H9 (cell line): Measurements from ENCODE around the gene RSPRY1. TPM values are rescaled to one million over a fixed set of nuclear protein-coding genes. Genes with fewer than 3 reads are reported as not detected.

ENCODE experiments used
- DNase-seq: peaks from one replicate; pipeline ENCODE4 v3.0.0-alpha.2; 2017
- H2AFZ ChIP-seq: one replicate; pipeline ENCODE4 v1.6.1; 2013; ENCODE audit warnings: mild to moderate bottlenecking, low read length, control low read depth, moderate library complexity
- H2AK5ac ChIP-seq: 2 replicates; pipeline ENCODE4 v1.6.1; 2013; ENCODE audit warnings: low read length, control low read depth, mixed read lengths; ENCODE audit not compliant: insufficient read length
- H2BK120ac ChIP-seq: one replicate; pipeline ENCODE4 v1.6.1; 2013; ENCODE audit warnings: low read depth, mild to moderate bottlenecking, low read length, control low read depth, inconsistent platforms; ENCODE audit not compliant: poor library complexity, severe bottlenecking
- H2BK12ac ChIP-seq: 2 replicates; pipeline ENCODE4 v1.6.1; 2013; ENCODE audit warnings: low read length, control low read depth, mixed read lengths, low read depth; ENCODE audit not compliant: insufficient read length
- H2BK15ac ChIP-seq: 2 replicates; pipeline ENCODE4 v1.6.1; 2013; ENCODE audit warnings: low read depth, low read length, control low read depth
- H2BK20ac ChIP-seq: one replicate; pipeline ENCODE4 v1.6.1; 2013; ENCODE audit warnings: low read depth, mild to moderate bottlenecking, low read length, control low read depth, inconsistent platforms; ENCODE audit not compliant: poor library complexity, severe bottlenecking
- H2BK5ac ChIP-seq: 2 replicates; pipeline ENCODE4 v1.6.1; 2013; ENCODE audit warnings: low read length, control low read depth, mixed read lengths; ENCODE audit not compliant: insufficient read length
- H3K14ac ChIP-seq: 2 replicates; pipeline ENCODE4 v1.6.1; 2013; ENCODE audit warnings: low read length, control low read depth; ENCODE audit not compliant: insufficient read depth
- H3K18ac ChIP-seq: 2 replicates; pipeline ENCODE4 v1.6.1; 2013; ENCODE audit warnings: low read depth, mild to moderate bottlenecking, mixed read lengths, low read length, control low read depth; ENCODE audit not compliant: insufficient read length
- H3K23ac ChIP-seq: 2 replicates; pipeline ENCODE4 v1.6.1; 2013; ENCODE audit warnings: low read length, control low read depth, mixed read lengths, low read depth; ENCODE audit not compliant: insufficient read length
- H3K23me2 ChIP-seq: 2 replicates; pipeline ENCODE4 v1.6.1; 2013; ENCODE audit warnings: low read depth, mild to moderate bottlenecking, mixed read lengths, low read length, control low read depth; ENCODE audit not compliant: insufficient read length, poor library complexity, severe bottlenecking
- H3K27ac ChIP-seq: 2 replicates; pipeline ENCODE4 v1.5.1; 2013; ENCODE audit warnings: low read length, control low read depth, mixed read lengths, low read depth; ENCODE audit not compliant: insufficient read length
- H3K27me3 ChIP-seq: 2 replicates; pipeline ENCODE4 v1.6.1; 2013; ENCODE audit warnings: low read length, control low read depth, inconsistent platforms; ENCODE audit not compliant: insufficient read depth
- H3K4ac ChIP-seq: 2 replicates; pipeline ENCODE4 v1.6.1; 2013; ENCODE audit warnings: low read depth, mild to moderate bottlenecking, control low read depth, inconsistent platforms, low read length, moderate library complexity
- H3K4me1 ChIP-seq: 2 replicates; pipeline ENCODE4 v1.6.1; 2013; ENCODE audit warnings: low read length, control low read depth, inconsistent platforms; ENCODE audit not compliant: insufficient read depth
- H3K4me2 ChIP-seq: 2 replicates; pipeline ENCODE4 v1.6.1; 2013; ENCODE audit warnings: low read length, control low read depth, mixed read lengths; ENCODE audit not compliant: insufficient read length, insufficient read depth
- H3K56ac ChIP-seq: 2 replicates; pipeline ENCODE4 v1.6.1; 2013; ENCODE audit warnings: low read depth, mild to moderate bottlenecking, mixed read lengths, low read length, control low read depth; ENCODE audit not compliant: insufficient read length
- H3K79me1 ChIP-seq: 2 replicates; pipeline ENCODE4 v1.6.1; 2013; ENCODE audit warnings: low read depth, mild to moderate bottlenecking, moderate library complexity, low read length, control low read depth, inconsistent platforms; ENCODE audit not compliant: insufficient read depth, poor library complexity, severe bottlenecking
- H3K79me2 ChIP-seq: 2 replicates; pipeline ENCODE4 v1.6.1; 2013; ENCODE audit warnings: low read length, control low read depth, inconsistent platforms; ENCODE audit not compliant: insufficient read depth
- H3K9ac ChIP-seq: 2 replicates; pipeline ENCODE4 v1.6.1; 2013; ENCODE audit warnings: low read length, control low read depth, mixed read lengths; ENCODE audit not compliant: insufficient read length; ENCODE audit errors: extremely low read depth
- H3K9me3 ChIP-seq: one replicate; pipeline ENCODE4 v1.6.1; 2013; ENCODE audit warnings: low read depth, low read length, inconsistent platforms; ENCODE audit not compliant: control insufficient read depth
- H3T11ph ChIP-seq: one replicate; pipeline ENCODE4 v1.6.1; 2013; ENCODE audit warnings: mild to moderate bottlenecking, low read length, control low read depth, inconsistent platforms
- H4K20me1 ChIP-seq: one replicate; pipeline ENCODE4 v1.6.1; 2013; ENCODE audit not compliant: control insufficient read depth, insufficient read length, insufficient read depth
- H4K5ac ChIP-seq: 2 replicates; pipeline ENCODE4 v1.6.1; 2013; ENCODE audit warnings: low read depth, mild to moderate bottlenecking, mixed read lengths, low read length, control low read depth; ENCODE audit not compliant: insufficient read length
- H4K8ac ChIP-seq: replicated peaks from 2 replicates; pipeline ENCODE4 v1.6.1; 2013; ENCODE audit warnings: low read length, control low read depth, mixed read lengths, low read depth; ENCODE audit not compliant: insufficient read length
- H4K91ac ChIP-seq: 2 replicates; pipeline ENCODE4 v1.6.1; 2013; ENCODE audit warnings: low read depth, mild to moderate bottlenecking, moderate library complexity, mixed read lengths, low read length, control low read depth; ENCODE audit not compliant: insufficient read length
- H3K27ac Mint-ChIP-seq, 3 experiments: 2 replicates in 2 of 3; 3 replicates in 1 of 3; pipeline ENCODE4 v1.8.0; 2020 to 2021; ENCODE audit warnings: mixed read lengths in 3 of 3, mild to moderate bottlenecking in 1 of 3, moderate library complexity in 1 of 3
- H3K27me3 Mint-ChIP-seq: 2 replicates; pipeline ENCODE4 v1.8.0; 2021; ENCODE audit warnings: low read depth, mild to moderate bottlenecking, moderate library complexity, mixed read lengths
- H3K36me3 Mint-ChIP-seq, 3 experiments: 2 replicates in 2 of 3; 3 replicates in 1 of 3; pipeline ENCODE4 v1.8.0; 2020 to 2021; ENCODE audit warnings: low read depth in 3 of 3, mixed read lengths in 3 of 3; ENCODE audit not compliant: insufficient read depth in 1 of 3
- H3K4me1 Mint-ChIP-seq, 2 experiments: 2 replicates each; pipeline ENCODE4 v1.8.0; 2020; ENCODE audit warnings: mixed read lengths in 2 of 2
- H3K4me3 Mint-ChIP-seq, 2 experiments: 2 replicates in 1 of 2; 3 replicates in 1 of 2; pipeline ENCODE4 v1.8.0; 2020 to 2021; ENCODE audit warnings: mild to moderate bottlenecking in 2 of 2, mixed read lengths in 2 of 2, moderate library complexity in 1 of 2
- H3K9me3 Mint-ChIP-seq, 2 experiments: 2 replicates in 1 of 2; 3 replicates in 1 of 2; pipeline ENCODE4 v1.8.0; 2020; ENCODE audit warnings: mild to moderate bottlenecking in 2 of 2, mixed read lengths in 2 of 2, moderate library complexity in 1 of 2
- total RNA-seq: library from RNA; stranded (reverse); gene quantifications from 2 replicates; pipeline ENCODE4 v1.2.1, GENCODE V29; 2021
- TF ChIP-seq, protein P1 (sequence below): fragments of 200-600 bp; sonication (generic); conservative IDR thresholded peaks from 3 replicates; pipeline ENCODE4 v1.8.0; 2021; ENCODE audit warnings: antibody characterized with exemption, mild to moderate bottlenecking

RSPRY1 gene
- total RNA-seq, 1 experiment from 2014 or later: 36.1 TPM

DNA sequence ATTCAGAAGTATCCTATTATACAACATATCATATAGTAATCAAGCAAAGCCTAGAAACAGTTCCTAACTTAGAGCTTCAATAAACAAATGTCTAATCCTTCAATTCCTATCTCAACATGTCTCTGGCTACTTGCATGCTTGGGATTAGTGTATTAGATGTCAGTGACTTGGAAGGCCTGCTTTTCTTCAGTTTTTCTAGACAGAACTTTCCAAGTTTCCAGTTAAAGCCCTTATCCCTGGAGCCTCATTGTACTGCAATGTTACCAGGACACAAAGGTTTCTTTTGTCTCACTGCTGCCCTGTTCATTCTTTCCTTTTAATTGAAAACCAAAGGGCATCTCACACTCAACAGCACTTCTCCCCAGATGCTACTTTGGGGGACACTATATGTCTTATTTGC is 16.8 kb upstream of the RSPRY1 start:
- H3K27ac Mint-ChIP-seq: no peak overlapping the region
- H3K27ac ChIP-seq: no peak overlapping the region
- no peak for DNase-seq
- no peak overlapping the region for H4K5ac ChIP-seq
- H3K4me2 ChIP-seq: no peak overlapping the region
- TF ChIP-seq, protein P1, sequence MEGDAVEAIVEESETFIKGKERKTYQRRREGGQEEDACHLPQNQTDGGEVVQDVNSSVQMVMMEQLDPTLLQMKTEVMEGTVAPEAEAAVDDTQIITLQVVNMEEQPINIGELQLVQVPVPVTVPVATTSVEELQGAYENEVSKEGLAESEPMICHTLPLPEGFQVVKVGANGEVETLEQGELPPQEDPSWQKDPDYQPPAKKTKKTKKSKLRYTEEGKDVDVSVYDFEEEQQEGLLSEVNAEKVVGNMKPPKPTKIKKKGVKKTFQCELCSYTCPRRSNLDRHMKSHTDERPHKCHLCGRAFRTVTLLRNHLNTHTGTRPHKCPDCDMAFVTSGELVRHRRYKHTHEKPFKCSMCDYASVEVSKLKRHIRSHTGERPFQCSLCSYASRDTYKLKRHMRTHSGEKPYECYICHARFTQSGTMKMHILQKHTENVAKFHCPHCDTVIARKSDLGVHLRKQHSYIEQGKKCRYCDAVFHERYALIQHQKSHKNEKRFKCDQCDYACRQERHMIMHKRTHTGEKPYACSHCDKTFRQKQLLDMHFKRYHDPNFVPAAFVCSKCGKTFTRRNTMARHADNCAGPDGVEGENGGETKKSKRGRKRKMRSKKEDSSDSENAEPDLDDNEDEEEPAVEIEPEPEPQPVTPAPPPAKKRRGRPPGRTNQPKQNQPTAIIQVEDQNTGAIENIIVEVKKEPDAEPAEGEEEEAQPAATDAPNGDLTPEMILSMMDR: no peak
- H3K56ac ChIP-seq: no peak overlapping the region
- no peaks in the 10 kb centered on the region for H3K9me3 Mint-ChIP-seq
- H3K27me3 ChIP-seq: no peaks in the 10 kb centered on the region
- no peaks in the 10 kb centered on the region for H3K9me3 ChIP-seq
- H3K14ac ChIP-seq: no peak overlapping the region
- no peak overlapping the region for H2AK5ac ChIP-seq
- no peak overlapping the region for H2BK5ac ChIP-seq
- H3K36me3 Mint-ChIP-seq: peaks cover 34 to 78% (median 65%) of the 10 kb centered on the region in 3 experiments
- H3K4me1 Mint-ChIP-seq: no peaks in the 10 kb centered on the region
- H4K20me1 ChIP-seq: no peaks in the 10 kb centered on the region
- no peaks in the 10 kb centered on the region for H3K4me1 ChIP-seq
- H4K8ac ChIP-seq: no peak overlapping the region
- H2BK120ac ChIP-seq: no peak overlapping the region
- H3K79me1 ChIP-seq: no peaks in the 10 kb centered on the region
- H3K9ac ChIP-seq: no peak overlapping the region
- H3K4ac ChIP-seq: no peak overlapping the region
- no peak overlapping the region for H2BK15ac ChIP-seq
- H4K91ac ChIP-seq: no peak overlapping the region
- no peaks in the 10 kb centered on the region for H3K27me3 Mint-ChIP-seq
- no peaks in the 10 kb centered on the region for H3K79me2 ChIP-seq
- H3K18ac ChIP-seq: no peak overlapping the region
- H2AFZ ChIP-seq: no peak overlapping the region
- no peak overlapping the region for H3K23ac ChIP-seq
- H3K4me3 Mint-ChIP-seq: no peak overlapping the region
- no peak overlapping the region for H2BK12ac ChIP-seq
- H3K23me2 ChIP-seq: no peaks in the 10 kb centered on the region
- no peak overlapping the region for H2BK20ac ChIP-seq
- no peak overlapping the region for H3T11ph ChIP-seq
